Measurements from ENCODE around the gene RDX. TPM values are rescaled to one million over a fixed set of nuclear protein-coding genes. Genes with fewer than 3 reads are reported as not detected.
"Not testable (repeated sequence)": the region's sequence is repeated elsewhere in the genome, so short reads cannot be mapped to it uniquely, and the experiment has no call there.

RDX gene
- total RNA-seq, 2 experiments from 2014 or later = 47.9 to 56.2 TPM

DNA sequence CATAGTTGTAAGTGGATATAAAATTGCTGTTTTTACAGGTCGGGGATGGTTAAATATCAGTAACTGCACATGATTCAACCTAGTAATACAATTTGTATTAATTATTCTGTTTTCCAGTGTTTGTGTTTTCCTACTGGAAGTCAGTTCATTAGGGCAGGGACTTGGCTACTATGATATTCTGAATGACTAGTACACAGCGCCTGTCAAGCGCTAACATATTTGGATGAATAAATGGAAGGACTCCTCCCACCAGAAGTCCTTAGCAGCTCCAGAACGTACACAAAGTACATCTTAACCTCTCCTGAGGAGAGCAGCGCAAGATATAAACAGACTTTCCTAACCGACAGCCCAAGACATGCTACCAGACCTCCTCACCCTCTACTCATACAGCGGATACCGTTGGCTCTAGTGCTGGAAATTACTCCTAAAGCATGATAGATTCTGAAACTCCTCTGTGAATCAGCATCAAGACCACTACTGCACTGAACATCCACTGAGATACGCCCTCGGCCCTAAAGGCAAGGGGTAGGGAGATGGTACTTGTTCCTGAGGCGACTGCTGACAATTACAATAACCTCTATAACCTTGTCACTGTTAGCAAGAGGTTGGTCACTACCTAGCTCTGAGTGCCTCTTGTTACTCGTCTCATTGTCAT is 79.1 kb downstream of the RDX start:
- Mint-ChIP-seq H3K4me1 (ENCODE audit: low read depth) (no peaks in the 10 kb centered on the region), H3K27ac (no peak overlapping the region), H3K9me3 (no peaks in the 10 kb centered on the region), H3K27me3 (no peaks in the 10 kb centered on the region), H3K36me3 (peaks cover 5% of the 10 kb centered on the region), H3K4me3 (no peak overlapping the region)
- CTCF ChIA-PET = interaction anchor here (0.6 to 1.3 kb wide), 3 partner anchors 151 to 258 kb away, joined by 3 read pairs; no protein-coding TSS in a partner anchor
- intact Hi-C loops (cut with micrococcal nuclease) = no loop called here
- DNase-seq = no peak
- POLR2A ChIA-PET = no interaction called here

DNA sequence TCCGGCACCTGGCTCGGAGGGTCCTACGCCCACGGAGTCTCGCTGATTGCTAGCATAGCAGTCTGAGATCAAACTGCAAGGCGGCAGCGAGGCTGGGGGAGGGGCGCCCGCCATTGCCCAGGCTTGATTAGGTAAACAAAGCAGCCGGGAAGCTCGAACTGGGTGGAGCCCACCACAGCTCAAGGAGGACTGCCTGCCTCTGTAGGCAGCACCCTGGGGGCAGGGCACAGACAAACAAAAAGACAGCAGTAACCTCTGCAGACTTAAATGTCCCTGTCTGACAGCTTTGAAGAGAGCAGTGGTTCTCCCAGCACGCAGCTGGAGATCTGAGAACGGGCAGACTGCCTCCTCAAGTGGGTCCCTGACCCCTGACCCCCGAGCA is 87.1 kb downstream of the RDX start:
- POLR2A ChIA-PET; DNase-seq; H3K9me3 Mint-ChIP-seq; H3K4me3 Mint-ChIP-seq; H3K4me1 Mint-ChIP-seq (ENCODE audit: low read depth); H3K27ac Mint-ChIP-seq; H3K27me3 Mint-ChIP-seq; H3K36me3 Mint-ChIP-seq: not testable (repeated sequence)
- intact Hi-C loops (cut with micrococcal nuclease) = loop anchor here (10.0 kb wide), 1 partner anchor 1025 kb away; no protein-coding TSS in a partner anchor
- CTCF ChIA-PET = interaction anchor here (0.8 kb wide), 1 partner anchor 158 kb away, joined by 3 read pairs; no protein-coding TSS in a partner anchor

DNA sequence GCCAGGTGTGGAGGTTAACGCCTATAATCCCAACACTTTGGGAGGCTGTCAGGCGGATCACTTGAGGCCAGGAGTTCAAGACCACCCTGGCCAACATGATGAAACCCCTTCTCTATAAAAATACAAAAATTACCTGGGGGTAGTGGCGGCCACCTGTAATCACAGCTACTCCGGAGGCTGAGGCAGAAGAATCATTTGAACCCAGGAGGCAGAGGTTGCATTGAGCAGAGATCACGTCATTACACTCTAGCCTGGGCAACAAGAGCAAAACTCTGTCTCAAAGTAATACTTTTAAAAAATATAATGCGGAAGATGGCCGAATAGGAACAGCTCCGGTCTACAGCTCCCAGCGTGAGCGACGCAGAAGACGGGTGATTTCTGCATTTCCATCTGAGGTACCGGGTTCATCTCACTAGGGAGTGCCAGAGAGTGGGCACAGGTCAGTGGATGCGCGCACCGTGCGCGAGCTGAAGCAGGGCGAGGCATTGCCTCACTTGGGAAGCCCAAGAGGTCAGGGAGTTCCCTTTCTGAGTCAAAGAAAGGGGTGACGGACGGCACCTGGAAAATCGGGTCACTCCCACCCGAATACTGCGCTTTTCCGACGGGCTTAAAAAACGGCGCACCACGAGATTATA is 87.6 kb downstream of the RDX start:
- intact Hi-C loops (cut with micrococcal nuclease) = loop anchor here (10.0 kb wide), 1 partner anchor 1026 kb away; no protein-coding TSS in a partner anchor
- H3K36me3 Mint-ChIP-seq; H3K4me1 Mint-ChIP-seq (ENCODE audit: low read depth); H3K9me3 Mint-ChIP-seq; POLR2A ChIA-PET; H3K27ac Mint-ChIP-seq; H3K27me3 Mint-ChIP-seq: not testable (repeated sequence)
- H3K4me3 Mint-ChIP-seq = peak overlapping the region; percentile 50
- CTCF ChIA-PET = interaction anchor here (0.7 to 0.8 kb wide), 2 partner anchors 142 to 159 kb away, joined by 3 read pairs; no protein-coding TSS in a partner anchor
- DNase-seq = peak; percentile 23

DNA sequence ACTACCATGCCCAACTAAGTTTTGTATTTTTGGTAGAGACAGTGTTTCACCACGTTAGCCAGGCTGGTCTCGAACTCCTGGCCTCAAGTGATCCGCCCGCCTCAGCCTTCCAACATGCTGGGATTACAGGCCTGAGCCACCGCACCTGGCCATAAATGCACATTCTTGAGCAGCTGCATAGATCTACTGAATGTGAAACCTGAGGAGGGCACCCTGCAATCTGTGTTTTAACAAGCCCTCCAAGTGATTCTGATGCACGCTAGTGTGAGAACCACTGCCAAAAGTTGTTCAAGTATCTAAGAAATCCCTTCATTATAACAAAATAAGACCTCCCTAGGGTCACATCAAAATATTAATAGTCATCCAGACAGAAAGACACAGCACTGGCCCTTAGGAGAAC is 89.3 kb downstream of the RDX start:
- intact Hi-C loops (cut with micrococcal nuclease) = loop anchor here (10.0 kb wide), 1 partner anchor 1028 kb away; no protein-coding TSS in a partner anchor
- POLR2A ChIA-PET = no interaction called here
- no peak for DNase-seq
- no peak overlapping the region for H3K27ac Mint-ChIP-seq
- no peaks in the 10 kb centered on the region for H3K9me3 Mint-ChIP-seq
- CTCF ChIA-PET = interaction anchor here (0.8 to 1.3 kb wide), 2 partner anchors 161 to 170 kb away, joined by 3 read pairs; no protein-coding TSS in a partner anchor
- H3K36me3 Mint-ChIP-seq = no peaks in the 10 kb centered on the region
- H3K4me1 Mint-ChIP-seq (ENCODE audit: low read depth) = no peaks in the 10 kb centered on the region
- H3K27me3 Mint-ChIP-seq = no peaks in the 10 kb centered on the region
- no peak overlapping the region for H3K4me3 Mint-ChIP-seq

DNA sequence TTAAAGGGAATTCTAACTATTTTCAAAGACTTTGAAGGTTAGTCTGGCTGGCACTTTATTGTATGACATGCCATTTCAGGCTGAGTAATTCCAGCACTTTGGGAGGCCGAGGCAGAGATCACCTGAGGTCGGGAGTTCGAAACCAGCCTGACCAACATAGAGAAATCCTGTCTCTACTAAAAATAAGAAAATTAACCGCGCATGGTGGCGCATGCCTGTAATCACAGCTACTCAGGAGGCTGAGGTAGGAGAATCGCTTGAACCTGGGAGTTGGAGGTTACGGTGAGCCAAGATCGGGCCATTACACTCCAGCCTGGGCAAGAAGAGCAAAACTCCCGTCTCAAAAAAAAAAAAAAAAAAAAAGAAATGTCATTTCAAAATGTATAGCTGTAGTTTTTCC is 95.6 kb downstream of the RDX start:
- POLR2A ChIA-PET = interaction anchor here (0.9 kb wide), 1 partner anchor 149 kb away, joined by 3 read pairs; no protein-coding TSS in a partner anchor
- intact Hi-C loops (cut with micrococcal nuclease) = loop anchor here (1.0 to 10.0 kb wide), 4 partner anchors 166 to 1034 kb away; no protein-coding TSS in a partner anchor

DNA sequence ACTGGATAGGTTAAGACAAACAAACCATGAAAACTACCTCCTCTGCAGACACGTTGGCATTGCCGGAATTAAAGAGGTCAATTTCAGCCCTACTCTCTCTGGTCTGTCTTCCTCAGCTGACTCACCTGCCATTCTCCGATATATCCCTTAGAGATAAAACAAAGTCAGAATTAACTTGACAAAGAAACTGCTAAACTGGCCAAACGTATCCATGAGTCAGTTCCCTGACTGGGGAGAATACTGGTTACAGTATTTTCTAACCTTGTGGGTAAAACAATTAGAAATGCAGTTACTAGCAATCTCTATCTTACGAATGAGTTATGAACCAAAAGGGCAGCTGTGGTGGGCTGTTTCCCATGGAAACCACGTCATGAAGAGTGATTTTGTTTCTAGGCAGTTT is 96.2 kb downstream of the RDX start:
- Mint-ChIP-seq H3K27me3 (peaks cover under 1% of the 10 kb centered on the region), H3K9me3 (no peaks in the 10 kb centered on the region), H3K36me3 (no peaks in the 10 kb centered on the region), H3K4me1 (ENCODE audit: low read depth) (no peaks in the 10 kb centered on the region), H3K4me3 (no peak overlapping the region), H3K27ac (no peak overlapping the region)
- intact Hi-C loops (cut with micrococcal nuclease) = loop anchor here (10.0 kb wide), 1 partner anchor 1035 kb away; no protein-coding TSS in a partner anchor
- POLR2A ChIA-PET = no interaction called here
- no peak for DNase-seq
- CTCF ChIA-PET = interaction anchor here (1.3 to 6.1 kb wide), 16 partner anchors 9 to 235 kb away, joined by 3 to 75 read pairs (median 10); partner anchors contain the start of gene FDX1

More for the DNA sequence above, 95.6 kb downstream of the RDX start:
- Mint-ChIP-seq H3K27me3 (no peaks in the 10 kb centered on the region), H3K9me3 (no peaks in the 10 kb centered on the region), H3K27ac (no peak overlapping the region), H3K36me3 (no peaks in the 10 kb centered on the region), H3K4me1 (ENCODE audit: low read depth) (no peaks in the 10 kb centered on the region), H3K4me3 (no peak overlapping the region)
- CTCF ChIA-PET = interaction anchor here (0.5 to 6.1 kb wide), 29 partner anchors 9 to 258 kb away, joined by 3 to 75 read pairs (median 4); partner anchors contain the start of gene FDX1
- no peak for DNase-seq

DNA sequence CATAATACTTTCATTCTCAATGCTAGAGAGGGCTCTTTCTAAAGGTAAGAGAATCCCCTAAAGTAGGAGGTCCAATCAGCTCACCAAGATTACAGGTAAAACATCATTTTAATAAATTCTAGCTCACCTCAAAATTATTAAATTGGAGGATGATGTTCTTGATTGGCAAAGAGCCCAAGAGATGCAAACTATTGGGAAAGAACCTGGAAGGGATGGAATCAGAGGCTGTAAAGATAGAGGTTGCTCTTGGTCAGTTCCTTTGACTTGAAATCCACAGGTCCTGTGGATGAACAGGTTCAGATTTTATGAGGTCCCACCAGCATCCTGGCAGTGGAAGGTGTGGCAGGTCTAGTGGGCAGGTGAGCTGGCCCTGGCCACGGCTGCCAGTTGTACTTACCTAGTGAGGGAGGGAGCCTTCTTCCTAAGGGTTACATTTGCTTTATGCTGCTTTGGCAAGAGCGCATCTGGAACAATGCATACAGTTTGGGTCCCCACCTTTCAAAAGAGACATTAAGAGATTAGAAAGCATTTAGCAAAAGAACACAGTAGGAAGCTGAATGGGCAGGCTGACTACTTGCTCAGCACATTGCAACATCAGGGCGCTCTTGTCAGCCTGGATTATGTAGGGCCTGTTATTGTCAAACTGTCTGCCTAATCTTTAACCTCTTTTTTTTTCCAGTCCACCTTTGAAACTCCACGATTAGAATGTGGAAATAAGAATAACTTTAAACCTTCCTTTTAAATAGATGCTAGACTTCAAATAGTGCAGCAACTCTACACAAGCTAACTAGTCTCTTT is 97.0 kb downstream of the RDX start:
- Mint-ChIP-seq H3K4me3 (no peak overlapping the region), H3K36me3 (no peaks in the 10 kb centered on the region), H3K27ac (no peak overlapping the region), H3K4me1 (ENCODE audit: low read depth) (no peaks in the 10 kb centered on the region), H3K9me3 (no peaks in the 10 kb centered on the region), H3K27me3 (peaks cover 3% of the 10 kb centered on the region)
- ChIA-PET CTCF (interaction anchor here (0.6 to 6.1 kb wide), 6 partner anchors 26 to 816 kb away, joined by 3 to 75 read pairs (median 30); no protein-coding TSS in a partner anchor), POLR2A (no interaction called here)
- intact Hi-C loops (cut with micrococcal nuclease) = no loop called here
- no peak for DNase-seq

DNA sequence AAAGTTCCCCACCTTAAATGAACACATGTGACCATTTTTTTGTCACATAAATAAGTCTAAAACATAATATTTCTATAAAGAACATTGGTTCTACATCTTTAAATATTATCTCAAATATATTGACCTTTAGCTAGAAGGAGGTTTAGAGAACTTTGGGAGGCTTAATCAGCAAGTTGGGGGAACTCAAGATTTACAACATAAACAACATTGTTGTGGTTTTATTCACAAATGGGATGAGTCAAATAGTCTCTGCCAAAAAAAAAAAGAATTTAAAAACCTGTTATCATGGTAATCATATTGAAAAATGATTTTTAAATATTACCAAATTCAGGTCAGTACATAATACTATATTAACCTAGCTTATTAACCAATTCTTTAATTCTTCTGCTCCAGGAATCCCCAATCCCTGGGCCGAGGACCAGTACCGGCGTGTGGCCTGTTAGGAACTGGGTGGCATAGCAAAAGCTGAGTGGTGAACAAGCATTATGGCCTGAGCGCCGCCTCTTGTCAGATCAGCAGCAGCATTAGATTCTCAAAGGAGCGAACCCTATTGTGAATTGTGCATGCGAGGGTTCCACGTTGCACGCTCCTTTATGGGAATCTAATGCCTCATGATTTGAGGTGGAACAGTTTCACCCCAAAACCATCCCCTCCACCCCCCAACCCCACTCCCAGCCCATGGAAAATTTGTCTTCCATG is 98.2 kb downstream of the RDX start:
- Mint-ChIP-seq H3K9me3 (no peaks in the 10 kb centered on the region), H3K4me1 (ENCODE audit: low read depth) (peaks cover under 1% of the 10 kb centered on the region), H3K36me3 (no peaks in the 10 kb centered on the region), H3K27ac (no peak overlapping the region), H3K27me3 (peaks cover 4% of the 10 kb centered on the region), H3K4me3 (no peak overlapping the region)
- DNase-seq = no peak
- CTCF ChIA-PET = interaction anchor here (0.9 to 6.1 kb wide), 6 partner anchors 24 to 248 kb away, joined by 3 to 66 read pairs (median 4); no protein-coding TSS in a partner anchor
- POLR2A ChIA-PET = no interaction called here
- intact Hi-C loops (cut with micrococcal nuclease) = no loop called here

DNA sequence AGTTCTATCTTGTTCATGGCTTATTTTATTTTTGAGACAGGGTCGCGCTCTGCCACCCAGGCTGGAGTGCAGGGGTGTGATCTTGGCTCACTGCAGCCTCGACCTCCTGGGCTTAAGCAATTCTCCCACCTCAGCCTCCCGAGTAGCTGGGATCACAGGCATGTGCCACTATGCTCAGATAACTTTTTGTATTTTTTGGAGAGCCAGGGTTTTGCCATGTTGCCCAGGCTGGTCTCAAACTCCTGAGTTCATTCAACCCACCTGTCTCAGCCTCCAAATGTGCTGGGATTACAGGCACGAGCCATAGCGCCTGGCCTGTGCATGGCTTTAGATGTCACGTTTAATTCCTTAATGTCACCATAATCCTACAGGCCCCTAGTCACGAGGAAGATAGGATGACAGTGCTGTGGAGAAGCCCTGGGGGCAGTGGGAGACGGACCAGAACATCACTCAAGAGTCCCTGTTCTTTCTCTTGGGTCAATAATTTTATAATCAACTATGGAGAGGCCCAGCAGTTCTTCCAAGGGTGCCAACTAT is 99.5 kb downstream of the RDX start:
- POLR2A ChIA-PET = no interaction called here

DNA sequence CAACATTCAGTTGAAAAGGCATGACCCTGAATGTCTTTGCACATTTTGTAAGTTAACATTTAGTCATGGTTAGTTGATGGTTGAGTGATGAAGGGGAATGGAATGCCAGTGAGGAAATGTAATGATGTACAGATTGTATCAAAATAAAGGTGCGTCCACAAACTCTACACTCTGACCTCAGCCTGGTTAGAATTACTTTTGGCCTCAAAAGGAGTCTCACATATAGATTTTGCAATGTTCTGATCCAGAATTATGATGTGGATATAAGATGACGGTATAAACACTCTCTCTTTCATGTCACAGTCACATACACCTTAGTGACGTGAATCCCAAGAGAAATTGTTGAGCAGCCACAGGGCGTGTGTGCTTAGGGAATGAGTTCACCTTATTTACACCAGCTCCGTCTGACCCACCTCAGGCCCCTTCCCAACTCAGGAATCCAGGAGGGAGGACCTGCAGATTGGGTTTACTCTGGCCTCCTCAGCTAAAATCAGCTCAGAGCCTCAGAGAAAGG is 100.1 kb downstream of the RDX start:
- Mint-ChIP-seq H3K27me3 (peaks cover 10% of the 10 kb centered on the region), H3K27ac (no peak overlapping the region), H3K4me1 (ENCODE audit: low read depth) (peaks cover 15% of the 10 kb centered on the region), H3K36me3 (no peaks in the 10 kb centered on the region), H3K4me3 (no peak overlapping the region), H3K9me3 (no peaks in the 10 kb centered on the region)
- POLR2A ChIA-PET = no interaction called here
- no peak for DNase-seq
- CTCF ChIA-PET = interaction anchor here (0.7 to 1.5 kb wide), 2 partner anchors 40 to 239 kb away, joined by 3 to 6 read pairs; no protein-coding TSS in a partner anchor
- intact Hi-C loops (cut with micrococcal nuclease) = no loop called here

More for the DNA sequence above, 99.5 kb downstream of the RDX start:
- H3K36me3 Mint-ChIP-seq = no peaks in the 10 kb centered on the region
- intact Hi-C loops (cut with micrococcal nuclease) = no loop called here
- CTCF ChIA-PET = interaction anchor here (0.7 to 6.1 kb wide), 5 partner anchors 171 to 250 kb away, joined by 3 to 66 read pairs (median 4); no protein-coding TSS in a partner anchor
- H3K9me3 Mint-ChIP-seq = no peaks in the 10 kb centered on the region
- peaks cover 10% of the 10 kb centered on the region for H3K27me3 Mint-ChIP-seq
- no peak overlapping the region for H3K4me3 Mint-ChIP-seq
- no peak overlapping the region for H3K27ac Mint-ChIP-seq
- DNase-seq = no peak
- H3K4me1 Mint-ChIP-seq (ENCODE audit: low read depth) = peaks cover 13% of the 10 kb centered on the region

DNA sequence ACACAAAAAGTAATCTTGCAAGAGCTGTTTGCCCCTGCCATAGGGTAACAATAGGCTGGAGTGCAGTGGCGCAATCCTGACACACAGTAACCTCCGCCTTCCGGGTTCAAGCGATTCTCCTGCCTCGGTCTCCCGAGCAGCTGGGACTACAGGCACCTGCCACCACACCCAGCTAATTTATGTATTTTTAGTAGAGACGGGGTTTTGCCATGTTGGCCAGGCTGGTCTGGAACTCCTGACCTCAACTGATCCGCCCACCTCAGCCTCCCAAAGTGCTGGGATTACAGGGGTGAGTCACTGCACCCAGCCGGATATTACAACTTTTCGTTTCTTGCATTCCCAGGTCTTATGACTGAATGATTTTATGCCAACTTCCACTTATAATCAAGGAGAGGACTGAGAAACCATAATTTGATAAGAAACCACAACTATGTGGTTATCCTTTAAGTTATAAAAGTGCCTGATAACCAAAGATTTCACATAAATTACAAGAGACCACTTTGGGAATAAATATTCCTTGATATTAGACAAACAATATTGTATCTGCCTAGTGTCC is 102.1 kb downstream of the RDX start:
- intact Hi-C loops (cut with micrococcal nuclease); H3K9me3 Mint-ChIP-seq: not testable (repeated sequence)
- CTCF ChIA-PET = interaction anchor here (0.6 to 2.0 kb wide), 2 partner anchors 45 to 238 kb away, joined by 3 to 7 read pairs; no protein-coding TSS in a partner anchor

More for the DNA sequence above, 102.1 kb downstream of the RDX start:
- DNase-seq, H3K27me3 Mint-ChIP-seq, H3K4me3 Mint-ChIP-seq, POLR2A ChIA-PET, H3K36me3 Mint-ChIP-seq, H3K27ac Mint-ChIP-seq: not testable (repeated sequence)
- peaks cover 15% of the 10 kb centered on the region for H3K4me1 Mint-ChIP-seq (ENCODE audit: low read depth)
